CD14-positive monocyte (primary cell): ENCODE results near the gene CSRP3. TPM values are rescaled to one million over a fixed set of nuclear protein-coding genes. Genes with fewer than 3 reads are reported as not detected.

Source experiments
- DNase-seq, 3 donors: peaks; one replicate each; pipeline ENCODE4 v3.0.0-alpha.2; 2011 to 2022
- H2AFZ ChIP-seq: 2 replicates; pipeline ENCODE4 v1.6.0; 2012; ENCODE audit warnings: mild to moderate bottlenecking, low read depth, low read length, inconsistent platforms; ENCODE audit not compliant: insufficient read depth, poor library complexity, severe bottlenecking
- H3K27ac ChIP-seq, 2 donors: 1 replicate in 1 of 2; 2 replicates in 1 of 2; pipeline ENCODE4 v1.5.1; 2012 to 2013; ENCODE audit warnings: low read length in 2 of 2, control low read depth in 1 of 2, inconsistent platforms in 1 of 2, low read depth in 1 of 2, mild to moderate bottlenecking in 1 of 2
- H3K27me3 ChIP-seq, 2 donors: one replicate each; pipeline versions ENCODE4 v1.6.0 to v1.6.1; 2011 to 2013; ENCODE audit warnings: low read length in 2 of 2; ENCODE audit not compliant: control insufficient read depth in 2 of 2, insufficient read depth in 2 of 2
- H3K36me3 ChIP-seq, 2 donors: replicated peaks in 1 of 2; 1 replicate in 1 of 2; 2 replicates in 1 of 2; pipeline versions ENCODE4 v1.5.1 to v1.6.1; 2012 to 2013; ENCODE audit warnings: low read length in 2 of 2, control low read depth in 1 of 2, inconsistent platforms in 1 of 2, mild to moderate bottlenecking in 1 of 2; ENCODE audit not compliant: insufficient read depth in 2 of 2, control insufficient read depth in 1 of 2
- H3K4me1 ChIP-seq, 2 donors: 1 replicate in 1 of 2; 2 replicates in 1 of 2; pipeline versions ENCODE4 v1.5.1 to v1.6.1; 2012 to 2013; ENCODE audit warnings: low read length in 2 of 2, control low read depth in 1 of 2, inconsistent platforms in 1 of 2, mild to moderate bottlenecking in 1 of 2, moderate library complexity in 1 of 2; ENCODE audit not compliant: insufficient read depth in 2 of 2, control insufficient read depth in 1 of 2
- H3K4me2 ChIP-seq: replicated peaks from 2 replicates; pipeline ENCODE3; 2012; ENCODE audit warnings: low read length, moderate library complexity, mild to moderate bottlenecking; ENCODE audit not compliant: poor library complexity, severe bottlenecking; ENCODE audit errors: extremely low read depth
- H3K4me3 ChIP-seq, 3 experiments: fragments of 200-600 bp in 1 of 3; sonication (generic) in 1 of 3; replicated peaks in 1 of 3; 1 replicate in 2 of 3; 2 replicates in 1 of 3; pipeline ENCODE4 v1.5.1; 2011 to 2013; ENCODE audit warnings: low read length in 3 of 3, mild to moderate bottlenecking in 3 of 3, control low read depth in 2 of 3, low read depth in 2 of 3, inconsistent platforms in 1 of 3, moderate library complexity in 1 of 3
- H3K79me2 ChIP-seq: 2 replicates; pipeline ENCODE4 v1.6.0; 2012; ENCODE audit warnings: mild to moderate bottlenecking, control low read depth, inconsistent platforms, low read length, moderate library complexity; ENCODE audit not compliant: insufficient read depth
- H3K9ac ChIP-seq: 2 replicates; pipeline ENCODE4 v1.6.0; 2017; ENCODE audit warnings: low read length, mild to moderate bottlenecking; ENCODE audit not compliant: insufficient read depth, poor library complexity, severe bottlenecking
- H3K9me3 ChIP-seq, 2 donors: replicated peaks in 1 of 2; 1 replicate in 1 of 2; 2 replicates in 1 of 2; pipeline versions ENCODE4 v1.5.1 to v1.6.1; 2012 to 2013; ENCODE audit warnings: low read length in 2 of 2, control low read depth in 1 of 2; ENCODE audit not compliant: control insufficient read depth in 1 of 2, insufficient read depth in 1 of 2
- H4K20me1 ChIP-seq: 2 replicates; pipeline ENCODE4 v1.6.0; 2012; ENCODE audit warnings: mild to moderate bottlenecking, low read length, control low read depth, moderate library complexity; ENCODE audit not compliant: insufficient read depth
- H3K27ac Mint-ChIP-seq, 7 donors: one replicate each; pipeline ENCODE4 v1.8.0; 2020; ENCODE audit warnings: mild to moderate bottlenecking in 7 of 7, mixed read lengths in 7 of 7, moderate library complexity in 6 of 7, inconsistent platforms in 2 of 7
- H3K27me3 Mint-ChIP-seq, 3 donors: one replicate each; pipeline ENCODE4 v1.8.0; 2021 to 2022; ENCODE audit warnings: low read depth in 3 of 3, mild to moderate bottlenecking in 3 of 3, mixed read lengths in 3 of 3, moderate library complexity in 3 of 3, inconsistent platforms in 1 of 3
- H3K36me3 Mint-ChIP-seq, 2 donors: one replicate each; pipeline ENCODE4 v1.8.0; 2020; ENCODE audit warnings: mixed read lengths in 2 of 2, inconsistent platforms in 1 of 2, mild to moderate bottlenecking in 1 of 2
- H3K4me1 Mint-ChIP-seq: one replicate; pipeline ENCODE4 v1.8.0; 2020; ENCODE audit warnings: mild to moderate bottlenecking, mixed read lengths
- H3K4me3 Mint-ChIP-seq, 2 donors: one replicate each; pipeline ENCODE4 v1.8.0; 2020; ENCODE audit warnings: mild to moderate bottlenecking in 2 of 2, mixed read lengths in 2 of 2, moderate library complexity in 1 of 2
- H3K9me3 Mint-ChIP-seq, 7 donors: one replicate each; pipeline ENCODE4 v1.8.0; 2020 to 2022; ENCODE audit warnings: mixed read lengths in 7 of 7, mild to moderate bottlenecking in 6 of 7, moderate library complexity in 6 of 7, inconsistent platforms in 2 of 7
- CTCF ChIP-seq: fragments of 200-600 bp; IDR thresholded peaks from one replicate; pipeline ENCODE4 v1.8.0; 2022; ENCODE audit warnings: antibody characterized with exemption, mild to moderate bottlenecking
- WGBS: methylation state at CpG from one replicate; pipeline ENCODE4 v1.1.5; 2013; ENCODE audit warnings: missing lambda C conversion rate; ENCODE audit not compliant: insufficient coverage; 5-methylcytosine and 5-hydroxymethylcytosine counted together
- intact Hi-C, 2 donors: fragments of 100-400 bp; cut with micrococcal nuclease; formaldehyde crosslinking; loops; one replicate each; pipeline versions ENCODE4 v1.15.0 to v1.15.1; 2023
- polyA plus RNA-seq, 3 donors: library from polyadenylated mRNA; depleted of rRNA in 1 of 3; unstranded in 2 of 3; stranded (reverse) in 1 of 3; fragments of 300-500 nt in 2 of 3; fragments of >200 nt in 1 of 3; fragmentation: Illumina TruSeq in 2 of 3; gene quantifications; 1 replicate in 2 of 3; 2 replicates in 1 of 3; pipeline ENCODE4 v1.2.3, GENCODE V29; 2012 to 2021

Gene CSRP3
- polyA plus RNA-seq, 3 donors: not detected

DNA sequence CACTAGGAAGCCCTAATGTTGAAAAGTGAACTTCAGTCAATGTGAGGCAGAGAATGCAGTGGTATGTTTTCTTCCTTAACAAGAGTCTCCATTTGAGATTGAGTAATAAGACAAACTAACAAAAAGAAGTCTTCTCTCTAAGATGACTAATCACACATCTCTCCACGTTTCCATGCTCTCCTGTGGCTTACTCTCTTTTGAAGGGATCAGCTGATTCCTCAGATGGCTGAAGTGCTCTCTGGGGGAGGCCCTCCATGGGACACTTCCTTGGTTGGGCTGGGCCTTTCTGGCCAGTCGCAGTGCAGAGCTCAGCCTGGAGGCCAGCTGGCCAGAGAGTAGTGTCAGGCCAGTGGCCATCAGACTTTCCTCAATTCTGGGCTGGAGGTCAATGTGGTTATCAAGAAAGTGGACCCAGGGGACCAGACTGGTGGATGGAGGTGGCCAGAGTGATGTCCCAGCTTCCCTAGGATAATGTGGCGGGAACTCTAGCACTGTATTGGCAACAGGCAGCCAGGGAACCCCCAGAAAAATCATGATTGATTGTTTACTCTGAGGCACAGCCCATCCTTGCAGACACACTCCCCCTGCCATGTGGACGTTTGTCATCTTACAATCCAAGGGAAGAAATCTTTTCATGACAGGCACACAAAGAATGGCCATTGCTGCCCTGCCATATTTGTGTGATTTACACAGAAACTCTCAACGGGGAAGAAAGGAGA, 14.5 kb downstream of the CSRP3 start:
- H3K27me3 ChIP-seq: no peaks in the 10 kb centered on the region
- H3K79me2 ChIP-seq: no peaks in the 10 kb centered on the region
- H3K4me1 Mint-ChIP-seq: no peaks in the 10 kb centered on the region
- H2AFZ ChIP-seq: no peak overlapping the region
- H3K27me3 Mint-ChIP-seq: peaks cover 0 to 4% (median 0%) of the 10 kb centered on the region in 3 donors
- no peaks in the 10 kb centered on the region for H3K4me1 ChIP-seq
- no peaks in the 10 kb centered on the region for H3K36me3 Mint-ChIP-seq
- TF ChIP-seq CTCF: no peak
- H3K36me3 ChIP-seq: no peaks in the 10 kb centered on the region
- intact Hi-C loops: no loop called here
- H3K4me3 ChIP-seq: no peak overlapping the region
- no peaks in the 10 kb centered on the region for H4K20me1 ChIP-seq
- no peaks in the 10 kb centered on the region for H3K9me3 Mint-ChIP-seq
- DNase-seq: no peak
- H3K27ac ChIP-seq: no peak overlapping the region
- no peak overlapping the region for H3K27ac Mint-ChIP-seq
- no peaks in the 10 kb centered on the region for H3K9me3 ChIP-seq
- H3K4me2 ChIP-seq: no peak overlapping the region
- no peak overlapping the region for H3K4me3 Mint-ChIP-seq
- 77% methylated on average over 4 of the region's 5 CpGs for WGBS
- H3K9ac ChIP-seq: no peak overlapping the region

GRCh38 chr11:19185516-19186052, 16.2 kb downstream of the CSRP3 start:
- H3K4me1 ChIP-seq: no peaks in the 10 kb centered on the region
- Mint-ChIP-seq H3K4me1 (no peaks in the 10 kb centered on the region), H3K4me3 (no peak overlapping the region), H3K27ac (no peak overlapping the region), H3K27me3 (peaks cover 0 to 3% (median 0%) of the 10 kb centered on the region in 3 donors), H3K36me3 (no peaks in the 10 kb centered on the region), H3K9me3 (no peaks in the 10 kb centered on the region)
- H3K9me3 ChIP-seq: no peaks in the 10 kb centered on the region
- no peaks in the 10 kb centered on the region for H3K36me3 ChIP-seq
- H3K27ac ChIP-seq: no peak overlapping the region
- no peaks in the 10 kb centered on the region for H4K20me1 ChIP-seq
- H2AFZ ChIP-seq: no peak overlapping the region
- no peak overlapping the region for H3K9ac ChIP-seq
- WGBS: 58% methylated on average over 3 of the region's 6 CpGs
- no peak for TF ChIP-seq CTCF
- no peak for DNase-seq
- no peak overlapping the region for H3K4me2 ChIP-seq
- intact Hi-C loops: no loop called here
- H3K79me2 ChIP-seq: no peaks in the 10 kb centered on the region
- no peak overlapping the region for H3K4me3 ChIP-seq
- no peaks in the 10 kb centered on the region for H3K27me3 ChIP-seq
